Measurements from ENCODE around the gene BMP5.

Gene BMP5

GRCh38 chr6:55836481-55836880 lies 38.9 kb downstream of the BMP5 start:
- TF ChIP-seq NFIC (IDR thresholded peaks at IDR 0.05): no peak
- no peak for TF ChIP-seq TAF1 (IDR thresholded peaks at IDR 0.05; ENCODE audit: low read depth)
- TF ChIP-seq FOXM1 (IDR thresholded peaks at IDR 0.05; ENCODE audit: borderline replicate concordance, low read depth): no peak
- TF ChIP-seq USF1 (IDR thresholded peaks at IDR 0.05): no peak
- TF ChIP-seq EGR1 (IDR thresholded peaks at IDR 0.05): no peak
- TF ChIP-seq CREB1 (IDR thresholded peaks at IDR 0.05; ENCODE audit: low read depth): no peak
- no peak for TF ChIP-seq CEBPB (IDR thresholded peaks at IDR 0.05)
- TF ChIP-seq TEAD4 (IDR thresholded peaks at IDR 0.05): no peak

GRCh38 chr6:55835220-55835619 lies 40.2 kb downstream of the BMP5 start:
- TF ChIP-seq CREB1 (IDR thresholded peaks at IDR 0.05; ENCODE audit: low read depth): no peak

GRCh38 chr6:55833284-55833683 lies 42.1 kb downstream of the BMP5 start:
- no peak for TF ChIP-seq NFIC (IDR thresholded peaks at IDR 0.05)
- TF ChIP-seq CEBPB (IDR thresholded peaks at IDR 0.05): no peak
- no peak for TF ChIP-seq TCF12 (IDR thresholded peaks at IDR 0.05; ENCODE audit: low read depth)
- TF ChIP-seq REST (IDR thresholded peaks at IDR 0.05; ENCODE audit: low read depth): no peak
- TF ChIP-seq TAF1 (IDR thresholded peaks at IDR 0.05; ENCODE audit: low read depth): no peak
- TF ChIP-seq TEAD4 (IDR thresholded peaks at IDR 0.05): no peak
- TF ChIP-seq MAX (IDR thresholded peaks at IDR 0.05): no peak
- TF ChIP-seq ZBTB7A (IDR thresholded peaks at IDR 0.05; ENCODE audit: low read depth): no peak
- TF ChIP-seq USF1 (IDR thresholded peaks at IDR 0.05): no peak
- no peak for TF ChIP-seq FOXM1 (IDR thresholded peaks at IDR 0.05; ENCODE audit: borderline replicate concordance, low read depth)
- TF ChIP-seq YY1 (IDR thresholded peaks at IDR 0.05; ENCODE audit: low read depth): no peak
- TF ChIP-seq EGR1 (IDR thresholded peaks at IDR 0.05): no peak

GRCh38 chr6:55827818-55828522 lies 47.4 kb downstream of the BMP5 start:
- TF ChIP-seq TEAD4 (IDR thresholded peaks at IDR 0.05) (no peak), NFIC (IDR thresholded peaks at IDR 0.05) (no peak), MAX (IDR thresholded peaks at IDR 0.05) (no peak), RAD21 (IDR thresholded peaks at IDR 0.05; ENCODE audit: low read depth) (no peak), REST (IDR thresholded peaks at IDR 0.05; ENCODE audit: low read depth) (no peak), TCF12 (IDR thresholded peaks at IDR 0.05; ENCODE audit: low read depth) (no peak), CREB1 (IDR thresholded peaks at IDR 0.05; ENCODE audit: low read depth) (no peak), CEBPB (IDR thresholded peaks at IDR 0.05) (no peak), YY1 (IDR thresholded peaks at IDR 0.05; ENCODE audit: low read depth) (no peak), EP300 (IDR thresholded peaks at IDR 0.05; ENCODE audit: borderline replicate concordance) (no peak), USF1 (IDR thresholded peaks at IDR 0.05) (no peak)

- TF ChIP-seq MAX (IDR thresholded peaks at IDR 0.05) (no peak), REST (IDR thresholded peaks at IDR 0.05; ENCODE audit: low read depth) (no peak), TCF12 (IDR thresholded peaks at IDR 0.05; ENCODE audit: low read depth) (no peak), FOXM1 (IDR thresholded peaks at IDR 0.05; ENCODE audit: borderline replicate concordance, low read depth) (no peak), CREB1 (IDR thresholded peaks at IDR 0.05; ENCODE audit: low read depth) (no peak), RAD21 (IDR thresholded peaks at IDR 0.05; ENCODE audit: low read depth) (no peak)
These were observed 48.4 kb downstream of the BMP5 start for GRCh38 chr6:55826941-55827340.
